Progenitor cell of endocrine pancreas (in vitro differentiated cells): ENCODE results near the gene TRAFD1. TPM values are rescaled to one million over a fixed set of nuclear protein-coding genes. Genes with fewer than 3 reads are reported as not detected.

ENCODE experiments used
- DNase-seq: peaks from one replicate; pipeline ENCODE4 v3.0.0; 2021; ENCODE audit warnings: low spot score; ENCODE audit not compliant: unreplicated experiment
- H3K27ac Mint-ChIP-seq: 2 replicates; pipeline ENCODE4 v1.8.0; 2021; ENCODE audit warnings: mild to moderate bottlenecking, moderate library complexity, mixed read lengths
- H3K27me3 Mint-ChIP-seq: 2 replicates; pipeline ENCODE4 v1.8.0; 2021; ENCODE audit warnings: mixed read lengths
- H3K36me3 Mint-ChIP-seq: 2 replicates; pipeline ENCODE4 v1.8.0; 2022; ENCODE audit warnings: mixed read lengths; ENCODE audit not compliant: insufficient read depth
- H3K4me1 Mint-ChIP-seq: 2 replicates; pipeline ENCODE4 v1.8.0; 2021; ENCODE audit warnings: low read depth, mixed read lengths
- H3K4me3 Mint-ChIP-seq: 2 replicates; pipeline ENCODE4 v1.8.0; 2021; ENCODE audit warnings: low read depth, mild to moderate bottlenecking, moderate library complexity, mixed read lengths
- H3K9me3 Mint-ChIP-seq: 2 replicates; pipeline ENCODE4 v1.8.0; 2021; ENCODE audit warnings: low read depth, mixed read lengths
- total RNA-seq: library from RNA; stranded (reverse); gene quantifications from 2 replicates; pipeline ENCODE4 v1.2.1, GENCODE V29; 2021
- TF ChIP-seq, protein P1 (sequence below): fragments of 200-600 bp; sonication (generic); IDR thresholded peaks from one replicate; pipeline ENCODE4 v1.5.0; 2021; ENCODE audit warnings: antibody characterized with exemption, mild to moderate bottlenecking; ENCODE audit not compliant: unreplicated experiment

Gene TRAFD1
- total RNA-seq, 1 donor from 2014 or later, result 34.7 TPM

DNA sequence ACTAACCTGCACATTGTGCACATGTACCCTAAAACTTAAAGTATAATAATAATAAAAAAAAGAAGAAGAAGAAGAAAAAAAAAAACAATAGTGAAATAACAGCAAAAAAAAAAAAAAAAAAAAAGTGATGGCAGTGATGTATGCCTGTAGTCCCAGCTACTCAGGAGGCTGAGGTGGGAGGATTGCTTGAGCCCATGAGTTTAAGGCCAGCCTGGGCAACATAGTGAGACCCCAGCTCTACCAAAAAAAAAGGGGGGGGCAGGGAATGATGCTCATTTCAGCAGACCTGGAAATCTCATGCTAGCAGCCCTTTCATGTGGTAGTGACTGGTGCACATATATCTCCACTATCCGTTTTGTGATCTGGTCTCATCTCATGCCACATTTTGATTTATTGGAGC, 20.8 kb downstream of the TRAFD1 start:
- no peaks in the 10 kb centered on the region for H3K9me3 Mint-ChIP-seq
- DNase-seq, result no peak
- H3K27ac Mint-ChIP-seq, result no peak overlapping the region
- H3K4me3 Mint-ChIP-seq, result no peak overlapping the region
- peaks cover 22% of the 10 kb centered on the region for H3K36me3 Mint-ChIP-seq
- H3K27me3 Mint-ChIP-seq, result no peaks in the 10 kb centered on the region
- TF ChIP-seq, protein P1, sequence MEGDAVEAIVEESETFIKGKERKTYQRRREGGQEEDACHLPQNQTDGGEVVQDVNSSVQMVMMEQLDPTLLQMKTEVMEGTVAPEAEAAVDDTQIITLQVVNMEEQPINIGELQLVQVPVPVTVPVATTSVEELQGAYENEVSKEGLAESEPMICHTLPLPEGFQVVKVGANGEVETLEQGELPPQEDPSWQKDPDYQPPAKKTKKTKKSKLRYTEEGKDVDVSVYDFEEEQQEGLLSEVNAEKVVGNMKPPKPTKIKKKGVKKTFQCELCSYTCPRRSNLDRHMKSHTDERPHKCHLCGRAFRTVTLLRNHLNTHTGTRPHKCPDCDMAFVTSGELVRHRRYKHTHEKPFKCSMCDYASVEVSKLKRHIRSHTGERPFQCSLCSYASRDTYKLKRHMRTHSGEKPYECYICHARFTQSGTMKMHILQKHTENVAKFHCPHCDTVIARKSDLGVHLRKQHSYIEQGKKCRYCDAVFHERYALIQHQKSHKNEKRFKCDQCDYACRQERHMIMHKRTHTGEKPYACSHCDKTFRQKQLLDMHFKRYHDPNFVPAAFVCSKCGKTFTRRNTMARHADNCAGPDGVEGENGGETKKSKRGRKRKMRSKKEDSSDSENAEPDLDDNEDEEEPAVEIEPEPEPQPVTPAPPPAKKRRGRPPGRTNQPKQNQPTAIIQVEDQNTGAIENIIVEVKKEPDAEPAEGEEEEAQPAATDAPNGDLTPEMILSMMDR, result no peak
- H3K4me1 Mint-ChIP-seq, result no peaks in the 10 kb centered on the region

DNA sequence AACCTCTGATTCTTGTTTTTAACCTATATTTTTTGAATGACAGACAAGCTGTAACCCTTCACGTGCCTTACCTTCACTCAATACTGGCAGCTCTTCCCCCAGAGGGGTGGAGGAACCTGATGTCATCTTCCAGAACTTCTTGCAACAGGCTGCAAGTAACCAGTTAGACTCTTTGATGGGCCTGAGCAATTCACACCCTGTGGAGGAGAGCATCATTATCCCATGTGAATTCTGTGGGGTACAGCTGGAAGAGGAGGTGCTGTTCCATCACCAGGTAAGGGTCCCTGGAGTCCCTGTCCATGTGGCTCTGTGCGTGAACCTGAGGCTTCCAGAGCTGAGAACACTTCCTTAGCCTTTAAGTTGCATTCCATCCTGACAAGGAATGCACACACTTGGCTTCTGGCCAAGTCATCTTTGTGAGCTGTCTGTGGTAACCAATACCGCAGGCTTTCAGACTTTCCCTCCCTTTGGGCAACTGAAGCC, 22.7 kb downstream of the TRAFD1 start:
- no peak overlapping the region for H3K4me3 Mint-ChIP-seq
- H3K9me3 Mint-ChIP-seq, result no peaks in the 10 kb centered on the region
- peaks cover 30% of the 10 kb centered on the region for H3K36me3 Mint-ChIP-seq
- no peak overlapping the region for H3K27ac Mint-ChIP-seq
- TF ChIP-seq, protein P1, result no peak
- no peaks in the 10 kb centered on the region for H3K4me1 Mint-ChIP-seq
- DNase-seq, result no peak
- H3K27me3 Mint-ChIP-seq, result no peaks in the 10 kb centered on the region

DNA sequence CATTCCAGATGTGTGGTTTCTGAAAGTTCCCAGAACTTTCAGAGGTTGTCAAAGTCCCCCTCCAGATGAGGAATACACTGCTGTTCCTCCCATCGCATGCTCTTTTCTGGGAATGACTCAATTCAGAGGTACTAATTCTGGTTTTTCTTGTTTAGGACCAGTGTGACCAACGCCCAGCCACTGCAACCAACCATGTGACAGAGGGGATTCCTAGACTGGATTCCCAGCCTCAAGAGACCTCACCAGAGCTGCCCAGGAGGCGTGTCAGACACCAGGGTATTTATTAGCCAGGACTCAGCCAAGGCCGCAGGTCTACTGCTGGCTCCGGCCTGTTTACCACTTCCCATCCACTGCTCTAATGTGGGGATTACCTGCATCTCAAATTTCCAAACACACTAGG, 24.2 kb downstream of the TRAFD1 start:
- Mint-ChIP-seq H3K4me1 (no peaks in the 10 kb centered on the region), H3K27me3 (no peaks in the 10 kb centered on the region), H3K36me3 (peaks cover 37% of the 10 kb centered on the region), H3K4me3 (no peak overlapping the region), H3K9me3 (no peaks in the 10 kb centered on the region), H3K27ac (peak overlapping the region; percentile 69)
- TF ChIP-seq, protein P1, result no peak
- DNase-seq, result no peak

DNA sequence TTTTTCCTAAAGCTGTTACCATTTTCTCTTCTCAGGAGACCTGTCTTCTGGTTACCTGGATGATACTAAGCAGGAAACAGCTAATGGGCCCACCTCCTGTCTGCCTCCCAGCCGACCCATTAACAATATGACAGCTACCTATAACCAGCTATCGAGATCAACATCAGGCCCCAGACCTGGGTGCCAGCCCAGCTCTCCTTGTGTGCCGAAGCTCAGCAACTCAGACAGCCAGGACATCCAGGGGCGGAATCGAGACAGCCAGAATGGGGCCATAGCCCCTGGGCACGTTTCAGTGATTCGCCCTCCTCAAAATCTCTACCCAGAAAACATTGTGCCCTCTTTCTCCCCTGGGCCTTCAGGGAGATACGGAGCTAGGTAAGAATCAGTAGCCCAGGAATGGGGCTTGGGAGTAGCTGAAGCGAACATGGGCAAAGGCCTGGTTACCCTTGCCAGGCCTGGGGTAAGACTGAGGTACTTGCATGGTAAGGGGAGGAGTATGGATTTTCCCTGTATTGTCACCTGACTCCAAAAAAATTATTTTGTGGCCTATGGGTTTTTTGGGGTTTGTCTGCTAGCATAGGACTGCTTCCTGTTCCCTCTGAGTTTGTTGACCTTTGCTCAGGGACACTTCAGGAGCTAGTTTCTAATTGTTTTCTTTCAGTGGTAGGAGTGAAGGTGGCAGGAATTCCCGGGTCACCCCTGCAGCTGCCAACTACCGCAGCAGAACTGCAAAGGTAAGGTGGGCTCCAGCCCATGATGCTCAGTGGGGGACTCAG, 26.6 kb downstream of the TRAFD1 start:
- no peaks in the 10 kb centered on the region for H3K4me1 Mint-ChIP-seq
- H3K9me3 Mint-ChIP-seq, result peaks cover 12% of the 10 kb centered on the region
- H3K36me3 Mint-ChIP-seq, result peaks cover 45% of the 10 kb centered on the region
- no peaks in the 10 kb centered on the region for H3K27me3 Mint-ChIP-seq
- H3K27ac Mint-ChIP-seq, result peak overlapping the region; percentile 57
- TF ChIP-seq, protein P1, result no peak
- DNase-seq, result no peak
- no peak overlapping the region for H3K4me3 Mint-ChIP-seq

DNA sequence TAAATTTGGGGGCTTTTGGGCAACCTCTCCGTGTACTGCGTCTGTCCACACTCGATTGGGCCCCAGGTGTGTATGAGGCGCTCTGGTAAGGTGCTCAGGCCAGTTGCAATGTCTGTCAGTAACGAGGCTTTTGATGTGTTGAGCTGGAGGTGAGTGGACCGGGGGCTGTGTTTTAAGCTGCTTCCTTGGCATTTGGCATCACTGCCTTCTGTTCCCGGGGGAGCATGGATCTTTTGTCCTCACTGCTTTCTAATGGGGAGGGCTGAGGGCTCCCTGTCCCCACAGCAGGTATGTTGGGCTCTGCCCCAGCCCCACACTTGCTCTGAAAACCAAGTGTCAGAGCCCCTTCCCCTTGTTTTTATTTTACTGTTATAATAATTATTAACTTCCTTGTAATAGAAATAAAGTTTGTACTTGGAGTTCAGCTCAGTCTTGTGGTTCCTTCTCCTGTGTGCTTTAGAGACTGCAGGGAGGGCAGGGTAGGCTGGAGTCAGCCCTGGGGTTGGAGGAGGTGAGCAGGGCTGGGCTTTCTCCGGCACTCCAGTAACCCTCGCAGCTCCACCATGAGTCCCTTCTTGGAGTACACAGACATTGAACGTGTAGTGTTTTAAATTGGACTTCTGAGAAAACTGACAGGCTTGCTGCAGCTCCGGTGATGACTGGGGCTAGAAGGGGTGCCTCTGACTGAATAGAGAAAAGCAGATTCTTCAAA, 28.0 kb downstream of the TRAFD1 start:
- no peaks in the 10 kb centered on the region for H3K4me1 Mint-ChIP-seq
- no peak for DNase-seq
- H3K9me3 Mint-ChIP-seq, result peaks cover 25% of the 10 kb centered on the region
- H3K36me3 Mint-ChIP-seq, result peaks cover 55% of the 10 kb centered on the region
- peak overlapping the region; percentile 3 for H3K27ac Mint-ChIP-seq
- TF ChIP-seq, protein P1, result no peak
- no peak overlapping the region for H3K4me3 Mint-ChIP-seq
- no peaks in the 10 kb centered on the region for H3K27me3 Mint-ChIP-seq
